ENCODE results near the gene MEF2C.
A peak's percentile ranks its signal among the peaks of the same experiment; 100 is the strongest.
"Not testable (repeated sequence)": the region's sequence is repeated elsewhere in the genome, so short reads cannot be mapped to it uniquely, and the experiment has no call there.

The MEF2C gene

GRCh38 chr5:88862547-88863175 is 20.3 kb downstream of the MEF2C start:
- DNase-seq (ENCODE audit: low read depth): no peak

GRCh38 chr5:88861231-88861630 is 21.8 kb downstream of the MEF2C start:
- DNase-seq (ENCODE audit: low read depth): no peak

GRCh38 chr5:88860501-88860900 is 22.5 kb downstream of the MEF2C start:
- DNase-seq (ENCODE audit: low read depth): no peak

- DNase-seq (ENCODE audit: low read depth): no peak
These were observed 24.6 kb downstream of the MEF2C start for GRCh38 chr5:88858392-88858791.

- not testable (repeated sequence) for DNase-seq (ENCODE audit: low read depth)
These were observed 26.6 kb downstream of the MEF2C start for GRCh38 chr5:88856381-88856780.

- DNase-seq (ENCODE audit: low read depth): no peak
These were observed 28.2 kb downstream of the MEF2C start for GRCh38 chr5:88854769-88855168.

GRCh38 chr5:88847420-88847819 is 35.6 kb downstream of the MEF2C start:
- no peak for DNase-seq (ENCODE audit: low read depth)

GRCh38 chr5:88846434-88846833 is 36.5 kb downstream of the MEF2C start:
- DNase-seq (ENCODE audit: low read depth): no peak

GRCh38 chr5:88845081-88845697 is 37.8 kb downstream of the MEF2C start:
- no peak for DNase-seq (ENCODE audit: low read depth)

GRCh38 chr5:88842784-88843183 is 40.2 kb downstream of the MEF2C start:
- no peak for DNase-seq (ENCODE audit: low read depth)

GRCh38 chr5:88841212-88841611 is 41.8 kb downstream of the MEF2C start:
- no peak for DNase-seq (ENCODE audit: low read depth)

- no peak for DNase-seq (ENCODE audit: low read depth)
These were observed 42.5 kb downstream of the MEF2C start for GRCh38 chr5:88840495-88840894.

- no peak for DNase-seq (ENCODE audit: low read depth)
These were observed 43.7 kb downstream of the MEF2C start for GRCh38 chr5:88839238-88839637.

GRCh38 chr5:88838500-88838899 is 44.5 kb downstream of the MEF2C start:
- DNase-seq (ENCODE audit: low read depth): no peak

GRCh38 chr5:88837817-88838216 is 45.2 kb downstream of the MEF2C start:
- DNase-seq (ENCODE audit: low read depth): no peak

- DNase-seq (ENCODE audit: low read depth): no peak
These were observed 45.8 kb downstream of the MEF2C start for GRCh38 chr5:88837222-88837621.

GRCh38 chr5:88836195-88836838 is 46.7 kb downstream of the MEF2C start:
- DNase-seq (ENCODE audit: low read depth): no peak

GRCh38 chr5:88834499-88834898 is 48.5 kb downstream of the MEF2C start:
- no peak for DNase-seq (ENCODE audit: low read depth)

GRCh38 chr5:88834131-88834462 is 48.9 kb downstream of the MEF2C start:
- no peak for DNase-seq (ENCODE audit: low read depth)

- DNase-seq (ENCODE audit: low read depth): peak; percentile 15
These were observed 49.4 kb downstream of the MEF2C start for GRCh38 chr5:88833371-88834130.

- DNase-seq (ENCODE audit: low read depth): no peak
These were observed 51.2 kb downstream of the MEF2C start for GRCh38 chr5:88831816-88832215.

- no peak for DNase-seq (ENCODE audit: low read depth)
These were observed 52.4 kb downstream of the MEF2C start for GRCh38 chr5:88830567-88830966.

- no peak for DNase-seq (ENCODE audit: low read depth)
These were observed 53.2 kb downstream of the MEF2C start for GRCh38 chr5:88829775-88830174.
